ENCODE data around the gene LMOD3.

DNA sequence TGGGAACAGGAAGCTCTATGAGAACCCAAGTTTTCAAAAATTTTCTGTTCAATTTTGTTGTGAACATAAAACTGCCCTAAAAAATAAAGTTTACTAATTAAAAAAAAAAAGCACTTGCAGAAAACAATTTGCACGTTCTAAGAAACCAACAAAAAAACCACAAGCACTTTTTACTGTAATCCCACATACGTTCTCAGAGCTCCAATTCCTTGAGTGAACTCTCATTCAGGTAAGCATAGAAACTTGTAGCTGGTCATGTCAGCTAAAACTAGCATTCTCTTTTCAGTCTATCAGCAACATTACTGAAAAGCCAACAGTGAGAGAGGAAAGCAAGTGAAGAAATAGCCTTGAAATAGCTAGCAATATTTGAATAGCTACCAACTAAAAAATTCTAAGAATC lies 58.8 kb downstream of the LMOD3 start:
- TF ChIP-seq, protein P1, sequence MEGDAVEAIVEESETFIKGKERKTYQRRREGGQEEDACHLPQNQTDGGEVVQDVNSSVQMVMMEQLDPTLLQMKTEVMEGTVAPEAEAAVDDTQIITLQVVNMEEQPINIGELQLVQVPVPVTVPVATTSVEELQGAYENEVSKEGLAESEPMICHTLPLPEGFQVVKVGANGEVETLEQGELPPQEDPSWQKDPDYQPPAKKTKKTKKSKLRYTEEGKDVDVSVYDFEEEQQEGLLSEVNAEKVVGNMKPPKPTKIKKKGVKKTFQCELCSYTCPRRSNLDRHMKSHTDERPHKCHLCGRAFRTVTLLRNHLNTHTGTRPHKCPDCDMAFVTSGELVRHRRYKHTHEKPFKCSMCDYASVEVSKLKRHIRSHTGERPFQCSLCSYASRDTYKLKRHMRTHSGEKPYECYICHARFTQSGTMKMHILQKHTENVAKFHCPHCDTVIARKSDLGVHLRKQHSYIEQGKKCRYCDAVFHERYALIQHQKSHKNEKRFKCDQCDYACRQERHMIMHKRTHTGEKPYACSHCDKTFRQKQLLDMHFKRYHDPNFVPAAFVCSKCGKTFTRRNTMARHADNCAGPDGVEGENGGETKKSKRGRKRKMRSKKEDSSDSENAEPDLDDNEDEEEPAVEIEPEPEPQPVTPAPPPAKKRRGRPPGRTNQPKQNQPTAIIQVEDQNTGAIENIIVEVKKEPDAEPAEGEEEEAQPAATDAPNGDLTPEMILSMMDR (IDR thresholded peaks at IDR 0.05; ENCODE audit: insufficient read depth, low read length, poor library complexity, severe bottlenecking): no peak
- TF ChIP-seq EZH2phosphoT487 (conservative IDR thresholded peaks at IDR 0.05; ENCODE audit: low read length): no peak
